Testis (tissue), 3 donors: ENCODE data around the gene MAP3K14. TPM values are rescaled to one million over a fixed set of nuclear protein-coding genes. Genes with fewer than 3 reads are reported as not detected.

Experiments used
- DNase-seq: peaks from one replicate; pipeline ENCODE4 v3.0.0-alpha.2; 2019
- H3K27ac ChIP-seq, 2 donors: fragments of 200-600 bp; sonication (generic); one replicate each; pipeline ENCODE4 v1.5.1; 2019
- H3K27me3 ChIP-seq: fragments of 200-600 bp; sonication (generic); one replicate; pipeline ENCODE4 v1.5.1; 2019
- H3K36me3 ChIP-seq: fragments of 200-600 bp; sonication (generic); one replicate; pipeline ENCODE4 v1.5.1; 2017; ENCODE audit warnings: low read depth; ENCODE audit errors: missing control alignments
- H3K4me1 ChIP-seq: fragments of 200-600 bp; sonication (generic); one replicate; pipeline ENCODE4 v1.5.1; 2019
- H3K4me3 ChIP-seq, 2 donors: fragments of 200-600 bp; sonication (generic); one replicate each; pipeline ENCODE4 v1.5.1; 2017 to 2019
- H3K9me3 ChIP-seq: fragments of 200-600 bp; sonication (generic); one replicate; pipeline ENCODE4 v1.5.1; 2017
- POLR2A ChIP-seq: fragments of 450-650 bp; IDR thresholded peaks from one replicate; pipeline ENCODE4 v1.6.1; 2017; ENCODE audit warnings: antibody characterized with exemption, mild to moderate bottlenecking, moderate library complexity
- WGBS, 2 donors: methylation state at CpG; one replicate each; pipeline ENCODE4 v1.1.5; 2018; 5-methylcytosine and 5-hydroxymethylcytosine counted together
- intact Hi-C: fragments of 100-400 bp; cut with DNase I; formaldehyde crosslinking; loops from one replicate; pipeline ENCODE4 v1.15.1; 2023; ENCODE audit warnings: low total_unique reads
- polyA plus RNA-seq: library from polyadenylated mRNA; stranded (reverse); fragments of 350-450 nt; fragmentation: Illumina TruSeq; extraction: RNeasy Lipid Tissue Mini Kit (QIAGEN cat#74804); gene quantifications from one replicate; pipeline ENCODE4 v1.2.3, GENCODE V29; 2014; ENCODE audit warnings: low read depth, low replicate concordance; ENCODE audit not compliant: insufficient read depth
- total RNA-seq, 2 donors: library from RNA; depleted of rRNA; stranded (reverse); fragments of >200 nt; gene quantifications; one replicate each; pipeline ENCODE4 v1.2.3, GENCODE V29; 2016
- TF ChIP-seq, protein P1 (sequence below), 3 experiments: fragments of 450-650 bp in 2 of 3; fragments of 200-600 bp in 1 of 3; sonication (generic) in 1 of 3; IDR thresholded peaks; one replicate each; pipeline ENCODE4 v1.5.1; 2016 to 2019; ENCODE audit warnings: antibody characterized with exemption in 3 of 3, mild to moderate bottlenecking in 2 of 3, moderate library complexity in 1 of 3

The MAP3K14 gene
- total and polyA plus RNA-seq, 3 donors from 2014 or later, result 12.4 to 24.9 (median 14.6) TPM

DNA sequence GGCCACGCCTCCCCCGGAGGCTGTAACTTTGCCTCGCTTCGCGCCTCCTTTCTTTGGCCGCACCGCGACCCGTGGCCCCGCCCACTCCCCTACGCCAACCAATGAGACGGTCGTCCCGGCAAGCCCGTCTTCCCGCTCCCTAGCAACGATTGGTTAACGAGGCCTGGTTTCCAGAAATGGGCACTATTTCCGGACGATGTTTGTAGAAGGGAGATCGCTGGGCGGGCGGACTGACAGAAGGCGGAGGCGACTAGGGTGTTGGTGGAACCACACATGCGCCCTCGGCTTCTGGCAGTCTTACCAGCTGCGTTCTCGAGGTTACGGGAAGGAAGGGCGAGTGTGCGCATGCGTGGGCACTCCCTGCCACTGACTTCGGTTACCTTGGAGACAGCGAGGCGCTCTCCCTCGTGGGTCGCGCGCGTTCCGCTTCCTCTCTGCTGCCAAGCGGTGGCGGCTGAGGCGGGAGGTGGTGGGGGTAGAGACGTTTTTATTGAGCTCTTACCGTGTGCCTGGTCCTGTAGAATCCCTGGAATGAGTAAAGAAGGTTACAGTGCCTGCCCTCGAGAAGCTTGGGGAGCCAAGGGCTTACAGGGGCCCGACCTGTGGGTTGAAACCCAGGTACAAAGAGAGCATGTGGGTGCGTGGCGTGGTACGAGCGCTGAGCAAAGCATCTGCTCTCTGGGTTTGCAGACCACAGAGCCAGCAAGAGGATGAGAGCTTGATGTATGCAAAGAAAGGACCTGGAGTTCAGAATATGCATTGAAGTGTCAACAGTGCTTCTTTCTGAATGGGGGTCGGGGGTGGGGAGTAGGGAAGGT is 500 bp upstream of the MAP3K14 start:
- WGBS, 2 donors, result 1 to 2% methylated on average over 7 to 50 of the region's 54 CpGs
- no peaks in the 10 kb centered on the region for H3K27me3 ChIP-seq
- DNase-seq, result peak; percentile 100
- peak overlapping the region; percentile 74 to 96 for H3K27ac ChIP-seq
- H3K4me1 ChIP-seq, result peaks cover 40% of the 10 kb centered on the region
- intact Hi-C loops, result no loop called here
- no peak for TF ChIP-seq POLR2A
- TF ChIP-seq, protein P1, sequence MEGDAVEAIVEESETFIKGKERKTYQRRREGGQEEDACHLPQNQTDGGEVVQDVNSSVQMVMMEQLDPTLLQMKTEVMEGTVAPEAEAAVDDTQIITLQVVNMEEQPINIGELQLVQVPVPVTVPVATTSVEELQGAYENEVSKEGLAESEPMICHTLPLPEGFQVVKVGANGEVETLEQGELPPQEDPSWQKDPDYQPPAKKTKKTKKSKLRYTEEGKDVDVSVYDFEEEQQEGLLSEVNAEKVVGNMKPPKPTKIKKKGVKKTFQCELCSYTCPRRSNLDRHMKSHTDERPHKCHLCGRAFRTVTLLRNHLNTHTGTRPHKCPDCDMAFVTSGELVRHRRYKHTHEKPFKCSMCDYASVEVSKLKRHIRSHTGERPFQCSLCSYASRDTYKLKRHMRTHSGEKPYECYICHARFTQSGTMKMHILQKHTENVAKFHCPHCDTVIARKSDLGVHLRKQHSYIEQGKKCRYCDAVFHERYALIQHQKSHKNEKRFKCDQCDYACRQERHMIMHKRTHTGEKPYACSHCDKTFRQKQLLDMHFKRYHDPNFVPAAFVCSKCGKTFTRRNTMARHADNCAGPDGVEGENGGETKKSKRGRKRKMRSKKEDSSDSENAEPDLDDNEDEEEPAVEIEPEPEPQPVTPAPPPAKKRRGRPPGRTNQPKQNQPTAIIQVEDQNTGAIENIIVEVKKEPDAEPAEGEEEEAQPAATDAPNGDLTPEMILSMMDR (IDR thresholded peaks at IDR 0.05), result no peak
- H3K9me3 ChIP-seq, result no peaks in the 10 kb centered on the region
- no peaks in the 10 kb centered on the region for H3K36me3 ChIP-seq
- peak overlapping the region; percentile 68 to 78 for H3K4me3 ChIP-seq

DNA sequence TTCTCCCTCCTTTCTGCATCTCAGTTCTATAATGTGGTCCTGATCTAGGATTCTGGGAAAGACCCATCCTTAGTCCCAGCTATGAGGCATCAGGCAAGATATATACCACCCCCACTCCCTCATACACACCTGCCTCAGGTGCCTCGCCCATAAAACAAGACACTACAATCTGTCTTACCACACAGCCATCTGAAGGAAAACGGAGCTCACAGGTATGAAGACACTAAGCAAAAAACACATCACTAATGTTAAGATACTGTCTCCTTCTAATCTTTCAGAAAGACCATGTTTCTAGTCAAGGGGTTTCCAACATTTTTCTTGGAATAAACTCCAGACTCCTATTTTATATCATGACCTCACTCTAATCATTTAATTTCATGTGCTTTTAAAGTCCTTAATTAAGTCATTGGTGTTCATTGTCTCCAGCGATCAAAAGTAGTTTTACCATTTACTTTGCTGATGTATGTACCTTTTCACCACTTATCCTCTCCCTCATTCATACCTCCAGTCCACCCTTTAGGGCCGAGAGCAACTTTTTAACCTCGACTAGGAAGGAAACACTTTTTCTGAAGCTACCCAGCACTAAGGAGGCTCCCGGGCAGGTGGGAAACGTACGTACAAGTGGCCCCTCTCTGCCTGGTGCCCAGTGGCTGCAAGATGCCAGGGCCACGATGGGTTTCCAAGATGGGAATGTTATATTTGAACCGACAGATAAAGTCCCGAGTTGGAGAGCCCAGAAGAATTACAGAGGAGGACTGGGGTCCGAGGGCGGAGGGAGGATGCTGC is 979 bp downstream of the MAP3K14 start:
- WGBS, 2 donors, result 13 to 17% methylated on average over 13 of the region's 13 CpGs
- Histone ChIP-seq H3K4me1 (peaks cover 49% of the 10 kb centered on the region), H3K4me3 (peak overlapping the region; percentile 68 to 78), H3K27ac (peak overlapping the region; percentile 82 to 96), H3K36me3 (no peaks in the 10 kb centered on the region), H3K27me3 (no peaks in the 10 kb centered on the region), H3K9me3 (no peaks in the 10 kb centered on the region)
- intact Hi-C loops, result no loop called here
- TF ChIP-seq POLR2A, result no peak
- TF ChIP-seq, protein P1 (IDR thresholded peaks at IDR 0.05), result no peak
- no peak for DNase-seq

DNA sequence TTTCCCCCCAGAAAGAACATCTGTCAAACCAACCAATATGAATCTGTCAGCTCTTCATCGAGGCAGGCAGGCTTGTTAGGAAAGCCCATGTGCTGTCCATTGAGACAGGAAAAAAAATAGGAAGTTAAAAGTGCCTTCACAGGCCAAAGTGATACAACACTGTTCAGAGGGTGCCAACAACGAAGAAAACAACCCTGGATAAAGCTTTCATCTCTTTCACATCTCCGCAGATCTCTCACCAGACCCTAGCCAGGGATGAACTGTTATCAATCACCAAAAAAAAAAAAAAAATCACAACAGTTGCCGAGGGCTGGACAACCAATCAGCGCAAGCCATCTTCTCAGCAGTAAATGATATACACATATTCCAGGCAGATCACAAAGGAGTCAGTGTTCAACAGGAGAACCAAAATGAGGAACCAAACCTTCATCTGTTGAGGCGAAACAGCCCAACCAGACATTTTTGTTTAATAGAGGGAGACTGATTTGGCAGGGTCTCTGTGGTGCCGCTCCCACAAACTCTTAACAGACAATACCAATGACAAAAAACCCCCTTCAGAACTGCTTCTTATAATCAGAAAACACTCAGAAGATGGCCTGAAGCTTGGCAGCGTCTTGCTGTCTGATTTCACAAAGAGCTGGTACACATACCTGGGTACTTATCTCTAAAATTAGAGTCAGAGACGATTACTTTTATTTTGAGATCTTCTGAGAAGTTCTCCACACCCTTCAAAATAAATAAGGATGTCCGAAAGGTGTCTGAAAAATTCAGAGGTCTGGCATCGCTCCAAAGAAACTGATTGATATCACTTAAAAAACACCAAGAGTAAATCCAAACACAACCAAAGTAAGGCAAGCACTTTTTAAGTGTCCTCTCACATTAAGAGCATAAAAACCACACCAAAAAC is 1.8 kb downstream of the MAP3K14 start:
- TF ChIP-seq, protein P1 (IDR thresholded peaks at IDR 0.05), result no peak
- TF ChIP-seq POLR2A, result no peak
- WGBS, 2 donors, result 53 to 69% methylated on average over 11 of the region's 11 CpGs
- Histone ChIP-seq H3K4me3 (no peak overlapping the region), H3K27me3 (no peaks in the 10 kb centered on the region), H3K27ac (peak overlapping the region; percentile 27 to 51), H3K36me3 (no peaks in the 10 kb centered on the region), H3K4me1 (peaks cover 52% of the 10 kb centered on the region), H3K9me3 (no peaks in the 10 kb centered on the region)
- intact Hi-C loops, result no loop called here
- no peak for DNase-seq

DNA sequence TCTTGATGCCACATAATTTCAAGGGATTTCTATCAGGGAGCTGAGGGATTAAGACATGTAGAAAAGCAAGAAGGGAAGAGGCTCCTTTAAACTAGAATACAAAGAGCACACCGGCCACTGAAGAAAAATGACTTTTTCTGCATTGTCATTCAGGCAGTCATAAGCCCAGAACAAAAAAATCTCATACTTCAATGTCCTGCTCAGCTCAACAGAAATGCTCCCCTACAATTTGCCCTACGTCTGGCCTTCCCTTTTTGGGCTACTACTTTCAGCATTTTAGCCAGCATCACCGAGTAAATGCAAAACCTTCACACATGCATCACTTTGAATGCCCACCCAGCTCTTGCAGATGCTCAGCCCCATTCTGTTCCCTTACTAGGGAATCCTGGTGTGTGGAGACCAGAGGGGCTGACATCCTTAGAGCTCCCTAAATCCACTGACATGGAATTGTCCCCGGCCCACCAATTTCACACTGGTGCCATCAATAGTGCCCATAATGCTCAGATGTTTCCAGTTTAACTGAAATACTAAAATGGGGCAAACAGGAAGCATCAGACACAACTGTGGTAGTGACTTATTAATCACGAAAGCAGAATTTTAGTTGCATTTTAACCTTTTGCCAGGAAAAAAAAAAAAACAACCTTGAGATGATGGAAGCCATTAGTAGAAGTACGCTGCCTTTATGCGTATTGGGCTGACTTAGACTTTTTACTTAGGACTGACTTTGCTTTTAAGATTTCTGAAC is 2.7 kb downstream of the MAP3K14 start:
- Histone ChIP-seq H3K27me3 (no peaks in the 10 kb centered on the region), H3K9me3 (no peaks in the 10 kb centered on the region), H3K4me3 (no peak overlapping the region), H3K27ac (peak overlapping the region; percentile 27 to 82), H3K4me1 (peaks cover 52% of the 10 kb centered on the region), H3K36me3 (no peaks in the 10 kb centered on the region)
- WGBS, 2 donors, result 77 to 80% methylated on average over 7 of the region's 7 CpGs
- intact Hi-C loops, result no loop called here
- no peak for DNase-seq
- TF ChIP-seq POLR2A, result no peak
- TF ChIP-seq, protein P1 (IDR thresholded peaks at IDR 0.05), result no peak
